ENCODE results near the gene SPTBN1. TPM values are rescaled to one million over a fixed set of nuclear protein-coding genes. Genes with fewer than 3 reads are reported as not detected.

SPTBN1 gene
- total and polyA plus RNA-seq, 2 of the 13 experiments (the other 11 are each of a cell fraction or from before 2014, with no cell fraction given) = 123 to 299 TPM

DNA sequence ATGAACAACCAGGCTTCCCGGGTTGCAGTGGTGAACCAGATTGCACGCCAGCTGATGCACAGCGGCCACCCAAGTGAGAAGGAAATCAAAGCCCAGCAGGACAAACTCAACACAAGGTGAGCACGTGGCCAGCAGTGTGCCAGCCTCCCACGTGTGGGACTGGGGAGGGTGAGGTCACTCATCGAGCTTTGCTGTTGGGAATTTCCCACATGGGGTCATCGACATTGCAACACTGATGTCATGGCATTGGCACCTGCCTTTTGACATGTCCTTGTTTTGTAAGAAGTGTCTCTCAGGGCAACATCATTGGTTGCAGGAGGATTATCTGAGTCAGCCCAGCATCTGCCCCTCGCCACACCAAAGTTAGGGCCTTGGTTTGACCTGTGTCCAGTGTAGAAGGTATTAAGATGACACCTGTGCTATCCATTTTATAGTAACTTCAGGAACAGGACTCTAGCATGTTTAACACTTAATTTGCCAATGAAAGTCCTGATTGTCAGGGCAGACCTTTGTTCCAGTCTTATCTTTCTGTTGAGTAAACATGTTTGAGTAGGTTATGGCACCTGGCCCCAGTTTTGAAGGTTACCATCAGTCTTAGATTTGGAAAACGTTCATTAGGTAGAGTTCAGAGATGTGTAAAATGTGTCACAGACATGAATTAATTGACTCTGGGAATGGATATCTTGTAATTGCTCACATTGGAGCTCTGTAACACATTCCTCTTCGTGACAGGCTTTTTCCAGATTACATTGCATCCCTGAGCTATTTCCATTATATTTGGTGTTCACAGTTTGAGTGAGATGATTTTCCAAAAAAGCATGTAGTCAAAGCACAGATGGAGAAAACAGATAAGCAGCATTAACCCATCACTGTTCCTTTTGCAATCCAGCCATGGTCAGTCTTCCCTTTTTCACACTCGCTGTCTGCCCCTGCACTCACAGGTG is 174.1 kb downstream of the SPTBN1 start (continued):
- no peak for TF ChIP-seq TRAFD1 (CRISPR knock-in tag; IDR thresholded peaks at IDR 0.05; ENCODE audit: borderline replicate concordance)
- TF ChIP-seq PRDM4 (CRISPR knock-in tag; IDR thresholded peaks at IDR 0.05; ENCODE audit: borderline replicate concordance) = no peak
- TF ChIP-seq EEA1 (CRISPR knock-in tag; IDR thresholded peaks at IDR 0.05; ENCODE audit: borderline replicate concordance) = no peak
- peak; percentile 28; the same call in 1 of the 2 replicates for TF ChIP-seq BCL6 (CRISPR knock-in tag; IDR thresholded peaks at IDR 0.05)
- no peak for TF ChIP-seq ZNF75D (CRISPR knock-in tag; IDR thresholded peaks at IDR 0.05; ENCODE audit: borderline replicate concordance)
- TF ChIP-seq ZKSCAN1 (IDR thresholded peaks at IDR 0.05; ENCODE audit: low read length) = no peak
- no peak for TF ChIP-seq ZNF775 (CRISPR knock-in tag; IDR thresholded peaks at IDR 0.05; ENCODE audit: borderline replicate concordance)
- no peak for TF ChIP-seq SAFB2 (CRISPR knock-in tag; IDR thresholded peaks at IDR 0.05; ENCODE audit: borderline replicate concordance, low read depth)
- 0 out of 2 replicates have a peak, but pooled peaks have one; percentile 46 for TF ChIP-seq KDM4B (CRISPR knock-in tag; IDR thresholded peaks at IDR 0.05)
- no peak for TF ChIP-seq MIXL1 (CRISPR knock-in tag; IDR thresholded peaks at IDR 0.05)
- TF ChIP-seq ZNF251 (CRISPR knock-in tag; IDR thresholded peaks at IDR 0.05) = no peak
- TF ChIP-seq ZNF879 (CRISPR knock-in tag; IDR thresholded peaks at IDR 0.05) = no peak
- TF ChIP-seq ZBTB4 (CRISPR knock-in tag; IDR thresholded peaks at IDR 0.05; ENCODE audit: borderline replicate concordance) = no peak; the same call in 1 of the 2 replicates
- TF ChIP-seq DNMT1 (CRISPR knock-in tag; IDR thresholded peaks at IDR 0.05) = no peak
- no peak for TF ChIP-seq XBP1 (CRISPR knock-in tag; IDR thresholded peaks at IDR 0.05)
- no peak for TF ChIP-seq SMAD1 (CRISPR knock-in tag; IDR thresholded peaks at IDR 0.05; ENCODE audit: borderline replicate concordance, low read depth)
- TF ChIP-seq ZNF501 (CRISPR knock-in tag; IDR thresholded peaks at IDR 0.05) = no peak
- TF ChIP-seq, protein P1, sequence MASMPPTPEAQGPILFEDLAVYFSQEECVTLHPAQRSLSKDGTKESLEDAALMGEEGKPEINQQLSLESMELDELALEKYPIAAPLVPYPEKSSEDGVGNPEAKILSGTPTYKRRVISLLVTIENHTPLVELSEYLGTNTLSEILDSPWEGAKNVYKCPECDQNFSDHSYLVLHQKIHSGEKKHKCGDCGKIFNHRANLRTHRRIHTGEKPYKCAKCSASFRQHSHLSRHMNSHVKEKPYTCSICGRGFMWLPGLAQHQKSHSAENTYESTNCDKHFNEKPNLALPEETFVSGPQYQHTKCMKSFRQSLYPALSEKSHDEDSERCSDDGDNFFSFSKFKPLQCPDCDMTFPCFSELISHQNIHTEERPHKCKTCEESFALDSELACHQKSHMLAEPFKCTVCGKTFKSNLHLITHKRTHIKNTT (CRISPR knock-in tag; IDR thresholded peaks at IDR 0.05) = no peak
- no peak for TF ChIP-seq MTA3 (CRISPR knock-in tag; IDR thresholded peaks at IDR 0.05)
- TF ChIP-seq SMYD3 (CRISPR knock-in tag; IDR thresholded peaks at IDR 0.05) = no peak
